Stimulated activated CD8-positive, alpha-beta memory T cell treated with anti-CD3 and anti-CD28 coated beads, Interleukin-12 subunit alpha, Interleukin-12 subunit beta, amount 100 ng/mL, for 4 hours (primary cell): ENCODE measurements around the gene USP53.
"Not testable (repeated sequence)": the region's sequence is repeated elsewhere in the genome, so short reads cannot be mapped to it uniquely, and the experiment has no call there.

Experiments used
- DNase-seq: peaks from one replicate; pipeline ENCODE4 v3.0.0-alpha.2; 2020; ENCODE audit warnings: low read depth

USP53 gene

GRCh38 chr4:119317990-119318389 is 105.5 kb downstream of the USP53 start:
- DNase-seq, result no peak

GRCh38 chr4:119321921-119322687 is 109.6 kb downstream of the USP53 start, which contains the start of gene FABP2:
Gene FABP2, minus strand, starts transcription at chr4:119322138. Its CDS starts 36 bp downstream, at chr4:119322102.
- DNase-seq, result no peak

- DNase-seq, result no peak
These were observed 116.2 kb downstream of the USP53 start for GRCh38 chr4:119328695-119329094.

- DNase-seq, result no peak
These were observed 117.5 kb downstream of the USP53 start for GRCh38 chr4:119329835-119330620.

GRCh38 chr4:119336332-119336979 is 123.9 kb downstream of the USP53 start:
- DNase-seq, result not testable (repeated sequence)

- DNase-seq, result no peak
These were observed 124.5 kb downstream of the USP53 start for GRCh38 chr4:119337010-119337409.

- DNase-seq, result not testable (repeated sequence)
These were observed 127.4 kb downstream of the USP53 start for GRCh38 chr4:119339895-119340294.

- not testable (repeated sequence) for DNase-seq
These were observed 130.8 kb downstream of the USP53 start for GRCh38 chr4:119343293-119343692.
